ENCODE measurements around the gene ZNF444. TPM values are rescaled to one million over a fixed set of nuclear protein-coding genes. Genes with fewer than 3 reads are reported as not detected.

Gene ZNF444
- total and polyA plus RNA-seq, 2 of the 8 experiments (the other 6 are each of a cell fraction or from before 2014, with no cell fraction given): 49.5 to 54.5 TPM

DNA sequence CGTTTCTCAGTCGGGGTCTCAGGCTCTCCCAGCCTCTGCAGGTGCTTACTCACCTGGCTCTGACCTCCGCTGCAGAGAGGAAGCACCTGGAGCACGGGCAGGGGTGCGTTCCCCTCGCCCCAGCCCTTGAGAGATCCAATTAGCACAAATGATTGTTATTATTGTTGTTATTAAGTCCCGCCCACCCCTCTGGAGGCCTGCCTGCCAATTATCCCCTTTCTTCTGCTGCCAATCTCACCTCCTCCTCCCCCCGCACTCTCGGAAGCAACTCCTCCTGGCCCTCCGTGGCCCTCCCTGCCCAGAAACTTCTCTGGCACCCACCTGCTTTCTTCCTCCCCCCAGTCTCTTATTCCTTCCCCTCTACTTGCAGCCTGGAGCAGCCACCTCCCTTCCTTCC is 28.8 kb upstream of the ZNF444 start (continued):
- TF ChIP-seq PHF8 (conservative IDR thresholded peaks at IDR 0.05; ENCODE audit: low read depth, low read length) (no peak), YY1 (IDR thresholded peaks at IDR 0.05; ENCODE audit: low read depth, low read length) (no peak)

Measured in H1 (cell line).